Measurements from ENCODE around the gene PPP1R2C.

PPP1R2C gene

DNA sequence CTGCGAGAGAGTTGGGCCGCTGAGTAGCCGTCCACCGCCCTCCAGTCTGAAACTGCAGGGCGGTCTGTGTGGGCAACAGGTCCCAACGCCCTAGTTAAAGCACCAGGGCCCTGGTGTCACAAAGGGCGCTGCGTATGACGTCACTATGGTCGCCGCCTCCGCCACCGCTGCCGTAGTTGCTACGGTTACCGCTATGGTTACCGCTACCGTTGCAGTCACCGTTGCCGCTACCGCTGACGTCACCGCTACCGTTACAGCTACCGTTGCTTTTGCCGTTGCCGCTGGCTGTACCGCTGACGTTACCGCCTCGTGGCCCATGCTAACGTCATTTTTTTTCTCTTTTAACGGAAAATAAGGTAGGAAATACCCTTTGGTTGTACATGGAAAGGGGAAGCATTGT lies at the start of gene PPP1R2C:
TSS of gene PPP1R2C (minus strand) at position 68 of the 400 bp plus-strand sequence. CDS start 84 bp downstream, outside the sequence.
- Histone ChIP-seq H3K4me1 (ENCODE audit: control insufficient read depth in 1 of 2, insufficient read depth in 2 of 2, low read length in 2 of 2) (no peaks in the 10 kb centered on the region), H3K36me3 (ENCODE audit: control insufficient read depth in 1 of 2, insufficient read depth in 2 of 2, low read length in 2 of 2) (no peaks in the 10 kb centered on the region), H3K27me3 (ENCODE audit: low read depth, low read length) (no peaks in the 10 kb centered on the region), H3K4me3 (ENCODE audit: low read depth in 1 of 2, low read length in 2 of 2) (no peak within 1 kb of the TSS), H3K27ac (ENCODE audit: low read length) (no peak within 1 kb of the TSS), H3K9me3 (ENCODE audit: control insufficient read depth in 1 of 2, low read length in 2 of 2) (no peaks in the 10 kb centered on the region)

DNA sequence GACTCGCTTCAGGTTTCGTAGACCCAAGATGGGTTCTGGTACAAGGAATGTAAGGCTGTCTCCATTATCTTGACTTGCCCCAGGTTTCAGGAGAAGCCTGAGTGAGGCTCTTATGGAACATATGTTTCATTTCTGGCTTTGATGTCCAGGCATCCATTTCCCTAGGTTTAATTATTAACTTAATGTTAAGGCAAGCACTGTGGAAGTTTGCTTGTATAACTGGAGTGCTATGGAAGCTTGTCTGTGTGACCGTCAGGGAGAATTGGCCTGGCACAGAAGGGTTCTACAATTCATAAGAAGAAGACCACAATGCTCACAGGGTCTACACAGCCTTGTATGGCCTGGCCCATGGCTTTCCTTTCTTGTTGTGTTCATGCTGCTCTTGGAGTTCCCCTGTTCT lies 47.2 kb upstream of the PPP1R2C start:
- Histone ChIP-seq H3K36me3 (ENCODE audit: control insufficient read depth in 1 of 2, insufficient read depth in 2 of 2, low read length in 2 of 2) (no peaks in the 10 kb centered on the region), H3K9me3 (ENCODE audit: control insufficient read depth in 1 of 2, low read length in 2 of 2) (no peaks in the 10 kb centered on the region), H3K27me3 (ENCODE audit: low read depth, low read length) (no peaks in the 10 kb centered on the region), H3K4me1 (ENCODE audit: control insufficient read depth in 1 of 2, insufficient read depth in 2 of 2, low read length in 2 of 2) (no peaks in the 10 kb centered on the region), H3K4me3 (ENCODE audit: low read depth in 1 of 2, low read length in 2 of 2) (no peak overlapping the region), H3K27ac (ENCODE audit: low read length) (no peak overlapping the region)

DNA sequence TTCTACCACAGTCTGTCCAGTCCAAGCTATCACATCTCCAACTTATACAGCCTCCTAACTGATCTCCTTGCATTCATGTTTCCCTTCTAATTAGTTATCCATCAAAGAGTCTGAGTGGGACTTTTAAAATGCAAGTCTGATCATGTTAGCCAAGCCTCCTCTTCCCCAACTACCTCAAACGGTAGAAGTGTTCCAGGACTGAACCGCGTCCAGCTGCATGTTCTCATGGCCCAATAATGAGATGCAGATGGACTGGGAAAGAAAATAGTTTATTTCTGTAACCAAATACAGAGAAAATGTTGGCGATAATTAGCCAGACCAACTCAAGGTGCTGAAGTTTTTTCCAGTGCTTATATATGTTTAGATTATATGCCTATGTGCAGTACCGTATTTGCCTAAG lies 46.6 kb upstream of the PPP1R2C start:
- Histone ChIP-seq H3K27ac (ENCODE audit: low read length) (no peak overlapping the region), H3K4me3 (ENCODE audit: low read depth in 1 of 2, low read length in 2 of 2) (no peak overlapping the region), H3K4me1 (ENCODE audit: control insufficient read depth in 1 of 2, insufficient read depth in 2 of 2, low read length in 2 of 2) (no peaks in the 10 kb centered on the region), H3K9me3 (ENCODE audit: control insufficient read depth in 1 of 2, low read length in 2 of 2) (no peaks in the 10 kb centered on the region), H3K27me3 (ENCODE audit: low read depth, low read length) (no peaks in the 10 kb centered on the region), H3K36me3 (ENCODE audit: control insufficient read depth in 1 of 2, insufficient read depth in 2 of 2, low read length in 2 of 2) (no peaks in the 10 kb centered on the region)

DNA sequence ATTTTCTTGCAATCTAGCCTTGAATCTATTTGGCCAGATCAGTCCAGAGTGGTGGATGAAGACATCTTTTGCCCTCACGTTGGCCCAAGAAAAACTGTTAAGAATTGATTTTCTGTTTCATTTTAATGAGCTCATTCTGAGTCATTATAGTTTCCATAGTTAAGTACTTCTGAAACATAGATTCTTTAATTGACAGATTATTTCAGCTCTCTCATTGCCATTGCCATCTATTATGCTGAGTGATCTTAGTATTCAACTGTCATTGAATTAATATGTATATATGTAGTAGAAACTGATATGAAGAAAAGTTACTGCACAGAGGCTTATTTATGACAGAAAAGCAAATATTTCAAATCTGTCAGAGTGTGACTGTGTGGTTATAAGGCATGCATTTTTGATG lies 45.5 kb upstream of the PPP1R2C start:
- Histone ChIP-seq H3K9me3 (ENCODE audit: control insufficient read depth in 1 of 2, low read length in 2 of 2) (no peaks in the 10 kb centered on the region), H3K27ac (ENCODE audit: low read length) (no peak overlapping the region), H3K4me3 (ENCODE audit: low read depth in 1 of 2, low read length in 2 of 2) (no peak overlapping the region), H3K27me3 (ENCODE audit: low read depth, low read length) (no peaks in the 10 kb centered on the region), H3K36me3 (ENCODE audit: control insufficient read depth in 1 of 2, insufficient read depth in 2 of 2, low read length in 2 of 2) (no peaks in the 10 kb centered on the region), H3K4me1 (ENCODE audit: control insufficient read depth in 1 of 2, insufficient read depth in 2 of 2, low read length in 2 of 2) (no peaks in the 10 kb centered on the region)

DNA sequence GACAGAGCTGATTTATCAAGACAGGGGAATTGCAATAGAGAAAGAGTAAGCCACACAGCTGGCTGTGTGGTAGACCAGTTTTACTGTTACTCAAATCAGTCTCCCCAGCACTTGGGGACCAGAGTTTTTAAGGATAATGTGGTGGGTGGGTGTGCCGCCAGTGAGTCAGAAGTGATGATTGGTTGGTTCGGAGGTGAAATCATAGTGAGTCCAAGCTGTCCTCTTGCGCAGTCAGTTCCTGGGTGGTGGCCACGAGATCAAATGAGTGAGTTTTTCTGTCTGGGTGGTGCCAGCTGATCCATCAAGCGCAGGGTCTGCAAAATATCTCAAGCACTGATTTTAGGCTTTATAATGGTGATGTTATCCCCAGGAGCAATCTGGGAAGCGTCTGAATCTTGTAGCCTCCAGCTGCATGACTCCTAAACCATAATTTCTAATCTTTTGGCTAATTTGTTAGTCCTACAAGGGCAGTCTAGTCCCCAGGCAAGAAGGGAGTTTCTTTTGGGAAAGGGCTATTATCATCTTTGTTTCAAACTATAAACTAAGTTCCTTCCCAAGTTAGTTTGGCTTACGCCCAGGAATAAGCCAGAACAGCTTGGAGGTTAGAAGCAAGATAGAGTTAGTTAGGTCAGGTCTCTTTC lies 44.0 kb upstream of the PPP1R2C start:
- H3K4me3 ChIP-seq (ENCODE audit: low read depth in 1 of 2, low read length in 2 of 2) = no peak overlapping the region

DNA sequence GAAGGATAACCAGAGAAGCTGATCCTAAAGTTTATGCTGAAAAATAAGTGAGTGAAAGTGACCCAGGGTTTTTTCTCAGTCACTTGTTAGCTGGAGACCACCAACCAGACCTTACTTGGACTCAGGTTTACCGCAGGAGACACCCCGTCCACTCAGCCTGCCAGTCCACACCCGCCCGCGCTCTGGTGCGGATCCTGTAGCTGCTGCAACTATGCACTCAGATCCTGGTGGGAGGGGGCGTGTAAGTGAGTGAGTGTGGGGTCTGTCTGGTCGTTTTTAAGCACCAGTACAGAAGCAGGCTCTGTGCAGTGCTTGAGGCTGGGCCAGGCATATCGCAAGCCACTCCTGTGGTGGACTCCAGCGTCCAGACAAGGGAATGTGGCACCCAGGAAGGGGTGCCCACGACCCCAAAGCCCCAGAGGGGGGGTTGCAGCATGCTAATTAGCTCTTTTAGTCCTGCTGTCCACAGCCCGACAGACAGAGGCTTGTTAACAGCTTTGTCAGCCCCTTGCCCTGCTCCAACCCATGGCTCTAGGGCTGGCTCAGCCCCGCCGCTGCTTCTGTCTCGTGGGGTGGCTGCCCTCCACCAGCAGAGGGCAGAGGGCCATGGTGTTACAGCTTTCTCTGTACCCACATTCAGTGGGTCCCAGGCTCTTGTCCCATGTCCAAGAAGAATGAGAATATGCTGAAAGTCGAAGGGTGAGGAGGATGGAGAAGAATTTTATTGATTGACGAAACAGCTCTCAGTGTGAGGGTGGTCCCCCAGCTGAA lies 40.4 kb upstream of the PPP1R2C start:
- Histone ChIP-seq H3K4me1 (ENCODE audit: control insufficient read depth in 1 of 2, insufficient read depth in 2 of 2, low read length in 2 of 2) (no peaks in the 10 kb centered on the region), H3K27ac (ENCODE audit: low read length) (no peak overlapping the region), H3K4me3 (ENCODE audit: low read depth in 1 of 2, low read length in 2 of 2) (no peak overlapping the region), H3K36me3 (ENCODE audit: control insufficient read depth in 1 of 2, insufficient read depth in 2 of 2, low read length in 2 of 2) (no peaks in the 10 kb centered on the region), H3K9me3 (ENCODE audit: control insufficient read depth in 1 of 2, low read length in 2 of 2) (peaks cover 0 to 2% of the 10 kb centered on the region in 2 donors), H3K27me3 (ENCODE audit: low read depth, low read length) (no peaks in the 10 kb centered on the region)

More for the DNA sequence above, 44.0 kb upstream of the PPP1R2C start:
- Histone ChIP-seq H3K27ac (ENCODE audit: low read length) (no peak overlapping the region), H3K9me3 (ENCODE audit: control insufficient read depth in 1 of 2, low read length in 2 of 2) (peaks cover 0 to 2% of the 10 kb centered on the region in 2 donors), H3K36me3 (ENCODE audit: control insufficient read depth in 1 of 2, insufficient read depth in 2 of 2, low read length in 2 of 2) (no peaks in the 10 kb centered on the region), H3K4me1 (ENCODE audit: control insufficient read depth in 1 of 2, insufficient read depth in 2 of 2, low read length in 2 of 2) (no peaks in the 10 kb centered on the region), H3K27me3 (ENCODE audit: low read depth, low read length) (no peaks in the 10 kb centered on the region)

DNA sequence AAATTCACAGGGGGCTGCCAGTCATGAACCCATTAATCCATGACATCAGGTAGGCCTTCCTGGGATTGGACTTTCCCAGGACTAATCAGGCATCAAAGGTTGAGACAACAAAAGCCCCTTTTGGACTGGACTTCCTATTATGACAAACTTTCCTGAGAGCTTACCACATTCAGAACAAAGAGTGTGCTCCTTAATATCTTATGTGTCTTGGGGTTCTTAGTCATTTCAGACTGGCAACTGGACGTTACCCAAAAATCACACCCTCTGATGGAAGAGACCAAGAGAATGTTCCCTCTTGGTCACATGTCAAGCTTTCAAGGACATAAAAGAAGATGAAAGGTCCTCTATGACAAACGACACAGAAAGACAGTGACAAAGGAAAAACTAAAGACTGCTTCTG lies 31.6 kb upstream of the PPP1R2C start:
- H3K36me3 ChIP-seq (ENCODE audit: control insufficient read depth in 1 of 2, insufficient read depth in 2 of 2, low read length in 2 of 2) = no peaks in the 10 kb centered on the region
- no peak overlapping the region for H3K4me3 ChIP-seq (ENCODE audit: low read depth in 1 of 2, low read length in 2 of 2)
- H3K9me3 ChIP-seq (ENCODE audit: control insufficient read depth in 1 of 2, low read length in 2 of 2) = no peaks in the 10 kb centered on the region
- no peak overlapping the region for H3K27ac ChIP-seq (ENCODE audit: low read length)
- no peaks in the 10 kb centered on the region for H3K27me3 ChIP-seq (ENCODE audit: low read depth, low read length)
- no peaks in the 10 kb centered on the region for H3K4me1 ChIP-seq (ENCODE audit: control insufficient read depth in 1 of 2, insufficient read depth in 2 of 2, low read length in 2 of 2)

DNA sequence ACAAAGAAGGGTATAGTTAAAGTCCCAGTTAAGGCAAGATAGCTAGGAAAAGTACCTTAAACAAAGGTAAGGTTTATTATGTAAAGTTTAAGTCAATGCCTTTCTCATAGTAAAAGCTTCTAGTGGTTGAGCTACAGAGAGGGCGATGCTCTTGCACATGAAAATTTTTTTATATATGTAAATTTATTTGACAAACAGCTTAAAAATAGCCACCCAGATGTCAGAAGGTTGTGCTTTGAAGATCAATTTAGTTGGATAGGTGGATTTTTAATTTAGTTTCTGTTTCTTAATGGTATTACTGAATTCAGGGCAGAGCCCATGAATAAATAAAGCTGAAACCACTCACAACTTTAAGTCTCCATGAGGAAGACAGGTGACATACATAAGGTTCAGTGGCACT lies 29.4 kb upstream of the PPP1R2C start:
- Histone ChIP-seq H3K4me3 (ENCODE audit: low read depth in 1 of 2, low read length in 2 of 2) (no peak overlapping the region), H3K27ac (ENCODE audit: low read length) (no peak overlapping the region), H3K36me3 (ENCODE audit: control insufficient read depth in 1 of 2, insufficient read depth in 2 of 2, low read length in 2 of 2) (no peaks in the 10 kb centered on the region), H3K27me3 (ENCODE audit: low read depth, low read length) (no peaks in the 10 kb centered on the region), H3K4me1 (ENCODE audit: control insufficient read depth in 1 of 2, insufficient read depth in 2 of 2, low read length in 2 of 2) (no peaks in the 10 kb centered on the region), H3K9me3 (ENCODE audit: control insufficient read depth in 1 of 2, low read length in 2 of 2) (no peaks in the 10 kb centered on the region)

DNA sequence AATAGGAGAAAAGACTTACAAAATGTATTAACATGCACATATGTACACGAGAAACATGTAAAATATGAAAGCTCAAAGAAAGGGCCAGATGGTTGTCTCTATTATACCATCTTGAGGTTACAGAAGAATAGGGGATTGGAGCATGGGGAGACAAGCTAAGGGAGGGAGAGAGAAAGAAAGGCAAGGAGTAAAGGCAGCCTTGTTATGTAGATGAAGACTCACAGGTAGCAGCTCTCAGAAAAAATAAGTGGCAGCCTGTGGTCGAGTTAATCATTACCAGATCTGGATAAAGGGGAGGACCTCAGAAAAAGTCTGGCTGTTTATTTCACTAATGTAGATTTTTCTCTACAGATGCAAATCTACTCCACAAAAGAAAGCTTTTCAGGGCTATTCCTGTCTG lies 26.6 kb upstream of the PPP1R2C start:
- H3K4me1 ChIP-seq (ENCODE audit: control insufficient read depth in 1 of 2, insufficient read depth in 2 of 2, low read length in 2 of 2) = no peaks in the 10 kb centered on the region
- H3K4me3 ChIP-seq (ENCODE audit: low read depth in 1 of 2, low read length in 2 of 2) = no peak overlapping the region
- no peaks in the 10 kb centered on the region for H3K36me3 ChIP-seq (ENCODE audit: control insufficient read depth in 1 of 2, insufficient read depth in 2 of 2, low read length in 2 of 2)
- H3K9me3 ChIP-seq (ENCODE audit: control insufficient read depth in 1 of 2, low read length in 2 of 2) = no peaks in the 10 kb centered on the region
- no peaks in the 10 kb centered on the region for H3K27me3 ChIP-seq (ENCODE audit: low read depth, low read length)
- H3K27ac ChIP-seq (ENCODE audit: low read length) = no peak overlapping the region

DNA sequence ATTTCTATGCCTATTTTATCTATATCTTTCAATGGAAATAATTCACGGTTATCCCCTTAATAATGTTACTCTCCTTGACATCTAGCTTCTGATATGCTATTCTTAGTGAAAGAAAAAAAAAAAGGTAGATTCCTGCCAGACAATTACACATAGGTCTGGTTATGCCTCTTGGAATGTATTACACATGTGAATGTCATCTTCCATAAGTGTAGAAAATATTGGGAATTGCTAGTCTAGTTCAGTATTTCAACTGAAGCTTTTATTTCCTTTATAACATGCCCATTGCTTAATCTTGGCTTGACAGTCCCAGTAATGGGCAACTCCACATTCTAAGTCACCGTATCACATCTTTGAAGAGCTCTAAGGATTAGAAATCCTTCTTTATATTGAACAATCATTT lies 25.4 kb upstream of the PPP1R2C start:
- H3K27ac ChIP-seq (ENCODE audit: low read length) = no peak overlapping the region
- no peaks in the 10 kb centered on the region for H3K36me3 ChIP-seq (ENCODE audit: control insufficient read depth in 1 of 2, insufficient read depth in 2 of 2, low read length in 2 of 2)
- no peaks in the 10 kb centered on the region for H3K4me1 ChIP-seq (ENCODE audit: control insufficient read depth in 1 of 2, insufficient read depth in 2 of 2, low read length in 2 of 2)
- H3K27me3 ChIP-seq (ENCODE audit: low read depth, low read length) = no peaks in the 10 kb centered on the region
- H3K4me3 ChIP-seq (ENCODE audit: low read depth in 1 of 2, low read length in 2 of 2) = no peak overlapping the region
- no peaks in the 10 kb centered on the region for H3K9me3 ChIP-seq (ENCODE audit: control insufficient read depth in 1 of 2, low read length in 2 of 2)

DNA sequence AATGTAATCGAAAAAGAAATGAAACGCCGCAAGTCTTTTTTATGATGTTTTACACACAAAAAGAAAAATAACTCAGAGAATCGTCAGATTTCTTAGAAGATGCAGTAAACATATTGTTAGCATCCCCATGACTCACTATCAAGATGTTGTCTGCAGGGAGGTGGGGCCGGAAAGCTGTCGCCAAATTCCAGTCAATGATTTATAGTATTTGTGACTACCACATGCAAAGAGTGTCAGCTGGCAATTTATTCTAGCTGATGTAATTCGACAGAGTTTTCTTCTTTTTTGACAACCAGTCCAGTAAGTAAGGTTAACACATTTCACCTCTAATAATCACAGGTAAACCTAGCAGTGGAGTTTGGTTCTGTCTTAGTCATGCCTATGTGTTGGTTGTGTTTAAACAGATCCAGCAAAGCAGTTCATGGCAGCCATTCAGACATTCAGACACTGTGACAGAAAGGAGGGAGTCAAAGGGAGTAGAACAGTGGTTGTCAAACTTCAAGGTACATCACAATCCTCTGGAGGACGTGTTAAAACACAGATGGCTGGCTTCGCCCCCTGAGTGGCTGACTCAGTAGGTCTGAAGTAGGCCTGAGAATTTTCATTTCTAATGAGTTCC lies 19.8 kb upstream of the PPP1R2C start:
- H3K9me3 ChIP-seq (ENCODE audit: control insufficient read depth in 1 of 2, low read length in 2 of 2) = no peaks in the 10 kb centered on the region
- H3K4me1 ChIP-seq (ENCODE audit: control insufficient read depth in 1 of 2, insufficient read depth in 2 of 2, low read length in 2 of 2) = no peaks in the 10 kb centered on the region
- H3K36me3 ChIP-seq (ENCODE audit: control insufficient read depth in 1 of 2, insufficient read depth in 2 of 2, low read length in 2 of 2) = no peaks in the 10 kb centered on the region
- H3K27me3 ChIP-seq (ENCODE audit: low read depth, low read length) = no peaks in the 10 kb centered on the region
- H3K4me3 ChIP-seq (ENCODE audit: low read depth in 1 of 2, low read length in 2 of 2) = no peak overlapping the region
- no peak overlapping the region for H3K27ac ChIP-seq (ENCODE audit: low read length)

Data from muscle layer of duodenum (tissue), 2 donors.